ENCODE results near the gene SCARB1.

The SCARB1 gene

DNA sequence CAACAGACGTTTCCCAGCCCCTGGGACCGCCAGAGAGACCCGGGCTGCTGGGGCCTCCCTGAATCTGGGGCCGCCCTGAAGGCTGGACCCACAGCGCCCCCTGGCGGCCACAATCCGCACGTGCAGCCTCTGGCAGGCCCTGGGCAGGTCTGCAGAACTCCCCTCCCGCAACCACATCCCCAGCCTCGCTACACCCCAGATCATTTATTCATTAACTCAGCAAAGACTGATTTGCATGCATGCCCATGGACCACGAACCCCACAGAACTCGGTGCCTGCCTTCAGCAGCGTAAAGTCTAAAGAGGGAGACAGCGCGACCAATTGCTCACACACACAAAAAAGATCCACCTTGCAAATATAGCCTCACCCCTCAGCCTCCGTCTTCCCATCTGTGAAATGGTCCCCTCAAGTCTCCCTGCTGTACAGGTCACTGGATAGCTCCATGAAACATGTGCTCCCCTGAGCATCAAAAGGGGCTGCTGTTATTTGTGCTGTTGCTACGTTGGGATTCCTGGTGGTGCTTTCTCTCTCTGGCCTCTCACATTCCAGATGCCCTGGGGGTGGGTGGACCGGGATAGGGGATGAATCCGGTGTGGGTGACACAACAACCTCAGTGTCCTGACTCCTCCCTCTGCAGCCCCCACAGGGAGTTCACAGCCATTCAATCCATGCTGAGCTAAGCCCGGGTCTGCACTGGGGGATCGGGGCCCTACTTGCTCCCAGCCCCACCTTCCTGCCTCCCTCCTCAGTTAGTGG lies 96.4 kb downstream of the SCARB1 start:
- Mint-ChIP-seq H3K27ac (no peak overlapping the region), H3K36me3 (ENCODE audit: low read depth) (peaks cover 12% of the 10 kb centered on the region), H3K27me3 (peaks cover 34% of the 10 kb centered on the region), H3K4me3 (no peak overlapping the region), H3K4me1 (ENCODE audit: low read depth) (peaks cover 43% of the 10 kb centered on the region), H3K9me3 (peaks cover 14% of the 10 kb centered on the region)

DNA sequence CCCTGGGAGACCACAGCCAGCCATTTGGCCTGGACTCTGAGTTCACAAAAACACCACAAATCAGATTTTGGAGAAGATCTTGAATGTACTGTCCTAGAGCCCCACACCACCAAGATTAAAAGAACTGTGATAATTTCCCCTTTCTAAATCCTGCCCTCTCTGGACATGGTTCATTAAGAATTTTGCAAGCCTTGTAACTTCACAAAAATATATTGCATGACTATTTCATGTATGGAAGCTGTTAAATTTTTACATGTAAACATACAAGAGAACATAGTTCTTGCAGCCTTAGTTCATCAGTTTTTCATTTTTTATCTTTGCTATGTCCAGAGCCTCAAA lies 97.0 kb downstream of the SCARB1 start:
- peaks cover 14% of the 10 kb centered on the region for H3K9me3 Mint-ChIP-seq
- no peak overlapping the region for H3K4me3 Mint-ChIP-seq
- no peak overlapping the region for H3K27ac Mint-ChIP-seq
- H3K36me3 Mint-ChIP-seq (ENCODE audit: low read depth): peaks cover 12% of the 10 kb centered on the region
- H3K4me1 Mint-ChIP-seq (ENCODE audit: low read depth): peaks cover 44% of the 10 kb centered on the region
- H3K27me3 Mint-ChIP-seq: peaks cover 31% of the 10 kb centered on the region

DNA sequence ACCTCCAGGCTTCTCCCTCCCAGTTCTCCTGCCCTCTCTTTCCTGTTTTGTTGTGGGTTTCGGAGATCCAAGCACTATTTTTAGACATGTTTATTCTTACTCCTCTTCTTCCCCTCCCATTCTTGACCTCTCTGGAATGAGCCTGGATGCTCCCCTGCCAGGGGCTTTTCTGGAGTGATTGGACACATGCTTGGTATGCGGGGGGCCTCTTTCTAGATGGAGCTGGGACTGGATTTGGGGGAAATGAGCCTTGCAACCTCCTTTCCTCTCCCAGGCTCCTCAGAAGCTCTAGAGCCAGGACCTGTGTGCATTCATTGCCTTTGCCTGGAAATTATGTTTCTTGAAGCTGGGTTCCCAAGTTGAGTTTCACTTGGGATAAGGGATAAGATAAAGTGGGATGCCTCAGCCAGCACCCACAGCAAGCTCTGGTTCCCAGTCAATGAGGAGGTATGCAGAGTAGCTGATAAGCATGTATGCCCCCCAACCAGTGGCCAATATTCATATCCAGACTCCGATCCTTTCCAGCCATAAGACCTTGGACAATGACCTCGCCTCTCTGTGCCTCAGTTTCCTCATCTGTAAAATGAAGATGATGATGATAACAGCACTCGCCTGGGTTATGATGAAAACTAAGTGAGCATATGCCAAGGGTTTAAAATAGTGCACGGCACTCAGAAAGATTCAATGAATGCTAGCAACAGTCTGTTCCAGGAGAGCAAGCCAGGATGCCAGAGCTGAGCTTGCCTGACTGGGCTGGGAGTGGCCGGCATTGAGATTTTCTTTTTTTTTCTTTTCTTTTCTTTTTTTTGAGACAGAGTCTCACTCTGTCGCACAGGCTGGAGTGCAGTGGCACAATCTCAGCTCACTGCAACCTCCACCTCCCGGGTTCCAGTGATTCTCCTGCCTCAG lies 97.8 kb downstream of the SCARB1 start:
- peak overlapping the region; percentile 19 for H3K27ac Mint-ChIP-seq
- no peak overlapping the region for H3K4me3 Mint-ChIP-seq
- peaks cover 12% of the 10 kb centered on the region for H3K36me3 Mint-ChIP-seq (ENCODE audit: low read depth)
- H3K4me1 Mint-ChIP-seq (ENCODE audit: low read depth): peaks cover 53% of the 10 kb centered on the region
- peaks cover 25% of the 10 kb centered on the region for H3K27me3 Mint-ChIP-seq
- peaks cover 14% of the 10 kb centered on the region for H3K9me3 Mint-ChIP-seq

GRCh38 chr12:124764870-124765580 lies 98.6 kb downstream of the SCARB1 start:
- Mint-ChIP-seq H3K27ac (peak overlapping the region; percentile 19), H3K4me1 (ENCODE audit: low read depth) (peaks cover 57% of the 10 kb centered on the region), H3K27me3 (peaks cover 24% of the 10 kb centered on the region), H3K36me3 (ENCODE audit: low read depth) (peaks cover 12% of the 10 kb centered on the region), H3K9me3 (peaks cover 14% of the 10 kb centered on the region), H3K4me3 (no peak overlapping the region)

- H3K9me3 Mint-ChIP-seq: peaks cover 14% of the 10 kb centered on the region
- H3K36me3 Mint-ChIP-seq (ENCODE audit: low read depth): peaks cover 12% of the 10 kb centered on the region
- H3K27me3 Mint-ChIP-seq: peaks cover 26% of the 10 kb centered on the region
- H3K27ac Mint-ChIP-seq: peak overlapping the region; percentile 8
- H3K4me3 Mint-ChIP-seq: peak overlapping the region; percentile 9
- H3K4me1 Mint-ChIP-seq (ENCODE audit: low read depth): peaks cover 62% of the 10 kb centered on the region
Observed at GRCh38 chr12:124764451-124764850, 99.2 kb downstream of the SCARB1 start.

DNA sequence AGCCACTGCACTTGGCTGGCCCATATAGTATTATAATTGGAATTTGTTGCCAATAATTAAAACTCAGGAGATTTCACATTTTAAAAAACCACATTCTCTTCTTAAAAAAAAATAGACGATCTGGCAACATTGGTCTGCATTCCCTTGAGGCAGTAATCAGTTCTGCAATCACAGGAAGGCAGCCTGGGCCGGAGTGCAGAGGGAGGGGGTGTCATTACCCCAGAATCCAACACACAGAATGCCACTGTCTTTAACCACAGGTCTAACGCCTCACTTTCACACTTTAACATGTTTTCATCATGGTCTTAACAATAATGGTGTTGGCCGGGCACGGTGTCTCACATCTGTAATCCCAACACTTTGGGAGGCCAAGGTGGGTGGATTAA lies 100.1 kb downstream of the SCARB1 start:
- H3K4me3 Mint-ChIP-seq: no peak overlapping the region
- H3K27me3 Mint-ChIP-seq: peaks cover 27% of the 10 kb centered on the region
- peaks cover 14% of the 10 kb centered on the region for H3K9me3 Mint-ChIP-seq
- peaks cover 63% of the 10 kb centered on the region for H3K4me1 Mint-ChIP-seq (ENCODE audit: low read depth)
- H3K36me3 Mint-ChIP-seq (ENCODE audit: low read depth): peaks cover 12% of the 10 kb centered on the region
- peak overlapping the region; percentile 95 for H3K27ac Mint-ChIP-seq

DNA sequence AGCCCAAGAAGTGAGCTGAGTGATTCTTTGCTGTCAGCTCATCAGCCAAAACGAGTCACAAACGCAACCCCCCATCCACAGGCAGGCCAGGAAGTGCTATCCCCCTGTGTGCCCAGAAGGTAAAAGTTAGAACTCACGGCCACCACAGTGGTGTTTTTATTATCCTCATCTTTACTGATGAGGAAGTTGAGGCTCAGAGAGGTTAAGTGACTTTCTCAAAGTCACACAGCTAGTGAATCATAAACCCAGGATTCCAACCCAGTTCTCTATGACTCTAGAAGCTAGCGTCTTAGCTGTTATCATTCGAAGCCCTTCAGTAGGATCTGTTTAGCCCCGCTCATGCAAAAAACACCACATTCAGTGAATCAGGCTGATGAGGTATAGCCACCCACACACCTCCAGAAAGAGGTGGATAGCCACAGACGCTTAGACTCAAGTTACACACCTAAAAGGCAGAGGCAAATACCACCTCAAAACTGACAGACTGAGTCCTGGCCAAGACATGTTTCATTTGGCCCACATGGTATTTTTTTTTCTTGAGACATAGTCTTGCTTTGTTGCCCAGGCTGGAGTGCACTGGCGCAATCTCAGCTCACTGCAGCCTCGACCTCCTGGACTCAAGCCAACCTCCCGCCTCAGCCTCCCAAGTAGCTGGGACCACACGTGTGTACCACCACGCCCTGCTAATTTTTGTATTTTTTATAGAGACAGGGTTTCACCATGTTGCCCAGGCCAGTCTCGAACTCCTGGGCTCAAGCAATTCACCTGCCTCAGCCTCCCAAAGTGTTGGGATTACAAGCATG lies 100.7 kb downstream of the SCARB1 start:
- H3K27ac Mint-ChIP-seq: peak overlapping the region; percentile 95
- H3K4me3 Mint-ChIP-seq: peak overlapping the region; percentile 24
- peaks cover 63% of the 10 kb centered on the region for H3K4me1 Mint-ChIP-seq (ENCODE audit: low read depth)
- H3K27me3 Mint-ChIP-seq: peaks cover 28% of the 10 kb centered on the region
- peaks cover 12% of the 10 kb centered on the region for H3K36me3 Mint-ChIP-seq (ENCODE audit: low read depth)
- H3K9me3 Mint-ChIP-seq: peaks cover 14% of the 10 kb centered on the region

GRCh38 chr12:124762384-124762783 lies 101.3 kb downstream of the SCARB1 start:
- peaks cover 18% of the 10 kb centered on the region for H3K9me3 Mint-ChIP-seq
- H3K4me1 Mint-ChIP-seq (ENCODE audit: low read depth): peaks cover 62% of the 10 kb centered on the region
- H3K36me3 Mint-ChIP-seq (ENCODE audit: low read depth): peaks cover 12% of the 10 kb centered on the region
- H3K27ac Mint-ChIP-seq: peak overlapping the region; percentile 95
- peaks cover 31% of the 10 kb centered on the region for H3K27me3 Mint-ChIP-seq
- H3K4me3 Mint-ChIP-seq: peak overlapping the region; percentile 24

GRCh38 chr12:124761871-124762270 lies 101.8 kb downstream of the SCARB1 start:
- peaks cover 21% of the 10 kb centered on the region for H3K9me3 Mint-ChIP-seq
- H3K27ac Mint-ChIP-seq: peak overlapping the region; percentile 95
- peak overlapping the region; percentile 41 for H3K4me3 Mint-ChIP-seq
- peaks cover 12% of the 10 kb centered on the region for H3K36me3 Mint-ChIP-seq (ENCODE audit: low read depth)
- H3K27me3 Mint-ChIP-seq: peaks cover 29% of the 10 kb centered on the region
- peaks cover 57% of the 10 kb centered on the region for H3K4me1 Mint-ChIP-seq (ENCODE audit: low read depth)

DNA sequence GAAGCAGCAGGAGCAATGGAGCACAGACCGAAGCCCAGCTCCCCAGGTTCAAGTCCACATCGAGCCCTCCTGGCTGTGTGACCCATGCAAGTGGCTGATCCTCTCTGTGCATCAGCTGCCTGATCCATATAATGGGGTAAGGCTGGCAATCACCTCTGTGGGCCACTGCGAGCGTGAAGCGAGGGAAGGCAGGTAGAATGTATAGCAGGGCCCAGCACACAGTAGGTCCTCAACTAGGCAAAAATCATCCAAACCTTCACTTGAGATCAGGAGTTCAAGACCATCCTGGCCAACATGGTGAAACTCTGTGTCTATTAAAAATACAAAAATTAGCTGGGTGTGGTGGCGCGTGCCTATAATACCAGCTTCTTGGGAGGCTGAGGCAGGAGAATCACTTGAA lies 102.6 kb downstream of the SCARB1 start:
- Mint-ChIP-seq H3K36me3 (ENCODE audit: low read depth) (peaks cover 12% of the 10 kb centered on the region), H3K27ac (peak overlapping the region; percentile 95), H3K27me3 (peaks cover 36% of the 10 kb centered on the region), H3K9me3 (peaks cover 27% of the 10 kb centered on the region), H3K4me3 (no peak overlapping the region), H3K4me1 (ENCODE audit: low read depth) (peaks cover 52% of the 10 kb centered on the region)

GRCh38 chr12:124760560-124760959 lies 103.1 kb downstream of the SCARB1 start:
- peaks cover 11% of the 10 kb centered on the region for H3K36me3 Mint-ChIP-seq (ENCODE audit: low read depth)
- peaks cover 55% of the 10 kb centered on the region for H3K4me1 Mint-ChIP-seq (ENCODE audit: low read depth)
- peaks cover 26% of the 10 kb centered on the region for H3K9me3 Mint-ChIP-seq
- H3K27ac Mint-ChIP-seq: peak overlapping the region; percentile 45
- H3K27me3 Mint-ChIP-seq: peaks cover 35% of the 10 kb centered on the region
- no peak overlapping the region for H3K4me3 Mint-ChIP-seq

DNA sequence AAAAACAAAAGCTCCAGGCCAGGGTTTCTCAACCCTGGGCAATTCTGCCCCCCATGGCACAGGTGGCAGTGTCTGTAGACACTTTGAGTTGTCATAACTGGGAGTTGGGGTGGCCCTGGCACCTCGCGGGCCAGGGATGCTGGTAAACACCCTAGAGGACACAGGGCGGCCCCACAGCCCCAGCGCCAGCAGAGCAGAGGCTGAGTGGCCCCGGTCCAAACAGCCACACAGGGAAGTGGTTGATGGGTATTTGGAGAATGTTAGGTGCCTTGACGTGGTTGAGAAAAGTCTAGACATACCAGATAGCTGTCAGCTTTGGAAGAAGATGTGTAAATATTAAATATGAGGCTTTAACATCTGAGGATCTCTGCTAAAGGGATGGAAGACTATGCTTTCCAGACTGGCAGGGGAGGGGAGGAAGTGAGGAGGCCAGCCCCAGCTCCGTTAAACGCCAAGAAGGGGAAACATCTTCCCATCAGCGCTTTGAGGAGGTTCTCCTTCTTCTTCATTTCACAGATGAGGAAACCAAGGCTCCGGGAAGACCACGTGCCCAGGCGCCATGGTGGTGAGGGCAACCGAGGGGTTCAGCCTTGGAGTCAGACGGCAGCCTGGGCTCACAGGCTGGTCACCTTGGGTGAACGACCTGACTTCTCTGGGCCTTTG lies 103.7 kb downstream of the SCARB1 start:
- H3K36me3 Mint-ChIP-seq (ENCODE audit: low read depth): peaks cover 7% of the 10 kb centered on the region
- peaks cover 21% of the 10 kb centered on the region for H3K9me3 Mint-ChIP-seq
- no peak overlapping the region for H3K4me3 Mint-ChIP-seq
- H3K27ac Mint-ChIP-seq: peak overlapping the region; percentile 60
- H3K4me1 Mint-ChIP-seq (ENCODE audit: low read depth): peaks cover 61% of the 10 kb centered on the region
- peaks cover 35% of the 10 kb centered on the region for H3K27me3 Mint-ChIP-seq

DNA sequence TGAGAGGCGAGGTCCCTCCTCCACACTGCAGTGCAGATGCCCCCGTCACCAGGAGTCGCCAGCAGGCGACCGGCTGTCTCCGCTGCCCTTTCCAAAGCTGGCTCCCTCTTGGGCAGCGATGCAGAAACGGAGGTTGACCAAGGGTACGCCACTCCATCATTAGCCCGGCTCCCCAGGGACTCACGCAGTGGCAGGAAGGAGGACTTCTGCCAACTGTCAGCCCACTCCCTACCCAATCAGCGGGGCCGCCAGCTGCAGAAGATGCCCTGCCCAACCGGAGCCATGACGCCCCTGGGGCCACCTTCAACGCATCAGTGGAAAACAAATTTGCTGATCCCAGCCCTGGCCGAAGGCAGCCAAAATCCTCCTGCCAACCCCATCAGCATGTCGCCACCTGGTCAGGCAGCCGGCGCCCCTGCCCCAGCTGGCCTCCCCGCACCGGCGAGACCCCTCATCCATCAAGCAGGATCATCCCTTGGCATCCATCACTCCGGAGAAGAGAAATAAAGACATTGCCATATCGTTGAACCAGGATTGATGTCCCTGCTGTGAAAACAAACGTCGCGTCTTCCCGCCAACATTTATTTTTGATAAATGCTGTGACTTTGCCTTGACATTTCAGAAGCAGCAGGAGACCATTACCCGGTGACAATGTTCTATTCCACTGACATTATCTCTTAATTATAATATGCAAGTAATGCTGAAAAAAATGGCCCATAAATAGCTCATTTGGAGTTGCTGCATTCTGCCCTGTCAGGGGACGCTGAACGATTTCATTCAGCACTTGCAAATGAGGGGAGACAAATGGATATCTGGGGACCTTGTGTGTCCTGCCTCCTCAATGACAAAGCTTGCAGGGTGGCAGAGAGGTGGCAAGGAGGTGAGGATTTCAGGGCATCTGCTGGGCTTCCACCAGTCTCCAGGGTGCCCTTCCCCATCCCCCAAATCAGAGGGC lies 105.1 kb downstream of the SCARB1 start:
- Mint-ChIP-seq H3K9me3 (peaks cover 14% of the 10 kb centered on the region), H3K4me1 (ENCODE audit: low read depth) (peaks cover 54% of the 10 kb centered on the region), H3K27ac (no peak overlapping the region), H3K4me3 (no peak overlapping the region), H3K27me3 (peaks cover 35% of the 10 kb centered on the region), H3K36me3 (ENCODE audit: low read depth) (no peaks in the 10 kb centered on the region)

All from stimulated activated naive CD8-positive, alpha-beta T cell treated with anti-CD3 and anti-CD28 coated beads, Interleukin-15, Interleukin-2, amounts not matched to agents 100 ng/mL and 50 ng/mL, for 24 hours (primary cell).